Keratinocyte (primary cell): ENCODE results near the gene ZBED4. TPM values are rescaled to one million over a fixed set of nuclear protein-coding genes. Genes with fewer than 3 reads are reported as not detected.

Experiments used
- DNase-seq: peaks from one replicate; pipeline ENCODE4 v3.0.0-alpha.2; 2011; ENCODE audit warnings: low read depth, missing footprints, low spot score
- FAIRE-seq: peaks from 2 replicates; lab custom pipeline; 2011; peaks lifted over from hg19 to GRCh38; lab: Jason Lieb, UNC
- H2AFZ ChIP-seq: 2 replicates; pipeline ENCODE4 v1.6.0; 2012; ENCODE audit warnings: low read length, control low read depth, inconsistent platforms; ENCODE audit not compliant: control insufficient read depth
- H3K27ac ChIP-seq: 2 replicates; pipeline ENCODE4 v1.5.1; 2011; ENCODE audit warnings: low read length; ENCODE audit not compliant: control insufficient read depth, insufficient read depth
- H3K27me3 ChIP-seq: 3 replicates; pipeline ENCODE4 v1.6.0; 2011; ENCODE audit warnings: low read length; ENCODE audit not compliant: control insufficient read depth, insufficient read depth; ENCODE audit errors: extremely low read depth
- H3K36me3 ChIP-seq, 2 experiments: 2 replicates in 1 of 2; 3 replicates in 1 of 2; pipeline ENCODE4 v1.5.1; 2011; ENCODE audit warnings: low read length in 2 of 2, mild to moderate bottlenecking in 1 of 2; ENCODE audit not compliant: control insufficient read depth in 2 of 2, insufficient read depth in 2 of 2; ENCODE audit errors: extremely low read depth in 1 of 2
- H3K4me1 ChIP-seq: 3 replicates; pipeline ENCODE4 v1.5.1; 2011; ENCODE audit warnings: low read length; ENCODE audit not compliant: control insufficient read depth, insufficient read depth; ENCODE audit errors: extremely low read depth
- H3K4me2 ChIP-seq: 3 replicates; pipeline ENCODE4 v1.6.0; 2011; ENCODE audit warnings: low read depth, low read length; ENCODE audit not compliant: control insufficient read depth, insufficient read depth; ENCODE audit errors: extremely low read depth
- H3K4me3 ChIP-seq, 3 experiments: fragments of 200-600 bp in 1 of 3; sonication (generic) in 1 of 3; 2 replicates in 2 of 3; 3 replicates in 1 of 3; pipeline ENCODE4 v1.5.1; 2011 to 2016; ENCODE audit warnings: low read length in 3 of 3, mild to moderate bottlenecking in 3 of 3, control low read depth in 2 of 3, inconsistent platforms in 1 of 3, low read depth in 1 of 3, mixed read lengths in 1 of 3, mixed run types in 1 of 3, moderate library complexity in 1 of 3; ENCODE audit not compliant: control insufficient read depth in 2 of 3, insufficient read depth in 2 of 3; ENCODE audit errors: extremely low read depth in 1 of 3
- H3K79me2 ChIP-seq: 2 replicates; pipeline ENCODE4 v1.6.0; 2012; ENCODE audit warnings: low read length; ENCODE audit not compliant: control insufficient read depth, insufficient read depth
- H3K9ac ChIP-seq: 3 replicates; pipeline ENCODE4 v1.6.0; 2011; ENCODE audit warnings: low read length; ENCODE audit not compliant: control insufficient read depth, insufficient read depth; ENCODE audit errors: extremely low read depth
- H3K9me1 ChIP-seq: 3 replicates; pipeline ENCODE4 v1.6.0; 2011; ENCODE audit warnings: low read length; ENCODE audit not compliant: control insufficient read depth, insufficient read depth; ENCODE audit errors: extremely low read depth
- H3K9me3 ChIP-seq: 2 replicates; pipeline ENCODE4 v1.5.1; 2012; ENCODE audit warnings: low read depth, low read length; ENCODE audit not compliant: control insufficient read depth
- H4K20me1 ChIP-seq: 3 replicates; pipeline ENCODE4 v1.6.0; 2011; ENCODE audit warnings: low read length; ENCODE audit not compliant: control insufficient read depth, insufficient read depth; ENCODE audit errors: extremely low read depth
- EZH2 ChIP-seq: IDR thresholded peaks from one replicate; pipeline ENCODE4 v1.6.1; 2012; ENCODE audit warnings: inconsistent platforms, mild to moderate bottlenecking, low read length, moderate library complexity
- dilution Hi-C: fragments of 300-500 bp; cut with MboI; formaldehyde crosslinking; loops from one replicate; pipeline ENCODE4 v1.7.0; 2020; ENCODE audit warnings: low sequenced_read_pairs; ENCODE audit not compliant: extremely low pct_ligation_motif_present
- polyA plus RNA-seq, 5 experiments: library from polyadenylated mRNA; depleted of rRNA in 3 of 5; stranded (reverse) in 3 of 5; stranded (forward) in 1 of 5; unstranded in 1 of 5; fragments of >200 nt; gene quantifications; 1 replicate in 1 of 5; 2 replicates in 3 of 5; 3 replicates in 1 of 5; pipeline versions ENCODE4 v1.2.1 to v1.2.3, GENCODE V29; 2011 to 2012; ENCODE audit warnings: missing spikeins in 2 of 5, low read depth in 1 of 5, low replicate concordance in 1 of 5
- TF ChIP-seq, protein P1 (sequence below), 3 experiments: IDR thresholded peaks in 1 of 3; conservative IDR thresholded peaks in 1 of 3; optimal IDR thresholded peaks in 1 of 3; 2 replicates in 2 of 3; 3 replicates in 1 of 3; pipeline versions ENCODE3 to v1.5.1; 2011; ENCODE audit warnings: low read length in 3 of 3, mild to moderate bottlenecking in 3 of 3, moderate library complexity in 2 of 3, control low read depth in 1 of 3, inconsistent platforms in 1 of 3; ENCODE audit not compliant: insufficient read depth in 2 of 3; ENCODE audit errors: extremely low read depth in 1 of 3

ZBED4 gene
- polyA plus RNA-seq, 1 donor (not counting 4 experiments of a cell fraction or from before 2014, with no cell fraction given): 7.1 TPM

- no peak for FAIRE-seq
- Histone ChIP-seq H2AFZ (no peak overlapping the region), H3K36me3 (peaks cover 7 to 12% of the 10 kb centered on the region in 2 experiments)
Measured at GRCh38 chr22:49807129-49807528, 46.5 kb upstream of the ZBED4 start.

GRCh38 chr22:49807780-49808708 is 45.6 kb upstream of the ZBED4 start:
- peaks cover 6% of the 10 kb centered on the region for H3K4me1 ChIP-seq
- no peaks in the 10 kb centered on the region for H3K27me3 ChIP-seq
- no peak overlapping the region for H3K27ac ChIP-seq
- FAIRE-seq (no peak), DNase-seq (no peak)
- H3K36me3 ChIP-seq: peaks cover 6 to 17% of the 10 kb centered on the region in 2 experiments
- H3K4me2 ChIP-seq: no peak overlapping the region
- dilution Hi-C loops: no loop called here
- no peak overlapping the region for H3K4me3 ChIP-seq
- peaks cover 99% of the 10 kb centered on the region for H3K79me2 ChIP-seq
- H3K9me1 ChIP-seq: peaks cover 3% of the 10 kb centered on the region
- peaks cover 40% of the 10 kb centered on the region for H4K20me1 ChIP-seq
- H3K9ac ChIP-seq: no peak overlapping the region
- TF ChIP-seq, protein P1, sequence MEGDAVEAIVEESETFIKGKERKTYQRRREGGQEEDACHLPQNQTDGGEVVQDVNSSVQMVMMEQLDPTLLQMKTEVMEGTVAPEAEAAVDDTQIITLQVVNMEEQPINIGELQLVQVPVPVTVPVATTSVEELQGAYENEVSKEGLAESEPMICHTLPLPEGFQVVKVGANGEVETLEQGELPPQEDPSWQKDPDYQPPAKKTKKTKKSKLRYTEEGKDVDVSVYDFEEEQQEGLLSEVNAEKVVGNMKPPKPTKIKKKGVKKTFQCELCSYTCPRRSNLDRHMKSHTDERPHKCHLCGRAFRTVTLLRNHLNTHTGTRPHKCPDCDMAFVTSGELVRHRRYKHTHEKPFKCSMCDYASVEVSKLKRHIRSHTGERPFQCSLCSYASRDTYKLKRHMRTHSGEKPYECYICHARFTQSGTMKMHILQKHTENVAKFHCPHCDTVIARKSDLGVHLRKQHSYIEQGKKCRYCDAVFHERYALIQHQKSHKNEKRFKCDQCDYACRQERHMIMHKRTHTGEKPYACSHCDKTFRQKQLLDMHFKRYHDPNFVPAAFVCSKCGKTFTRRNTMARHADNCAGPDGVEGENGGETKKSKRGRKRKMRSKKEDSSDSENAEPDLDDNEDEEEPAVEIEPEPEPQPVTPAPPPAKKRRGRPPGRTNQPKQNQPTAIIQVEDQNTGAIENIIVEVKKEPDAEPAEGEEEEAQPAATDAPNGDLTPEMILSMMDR (optimal IDR thresholded peaks at IDR 0.05 in 1 of 3, IDR thresholded peaks at IDR 0.05 in 1 of 3, conservative IDR thresholded peaks at IDR 0.05 in 1 of 3; ENCODE audit: extremely low read depth in 1 of 3, insufficient read depth in 2 of 3, low read length in 3 of 3): no peak
- TF ChIP-seq EZH2: no peak
- no peak overlapping the region for H2AFZ ChIP-seq
- H3K9me3 ChIP-seq: no peaks in the 10 kb centered on the region

More at GRCh38 chr22:49807129-49807528, 46.5 kb upstream of the ZBED4 start:
- no peak overlapping the region for H3K4me3 ChIP-seq
- no peaks in the 10 kb centered on the region for H3K27me3 ChIP-seq
- H3K4me2 ChIP-seq: no peak overlapping the region
- H4K20me1 ChIP-seq: peaks cover 40% of the 10 kb centered on the region
- no peaks in the 10 kb centered on the region for H3K9me3 ChIP-seq
- TF ChIP-seq, protein P1 (optimal IDR thresholded peaks at IDR 0.05 in 1 of 3, IDR thresholded peaks at IDR 0.05 in 1 of 3, conservative IDR thresholded peaks at IDR 0.05 in 1 of 3; ENCODE audit: extremely low read depth in 1 of 3, insufficient read depth in 2 of 3, low read length in 3 of 3): no peak
- no peak for TF ChIP-seq EZH2
- H3K9ac ChIP-seq: no peak overlapping the region
- no peak for DNase-seq
- H3K4me1 ChIP-seq: peaks cover 6% of the 10 kb centered on the region
- peaks cover 96% of the 10 kb centered on the region for H3K79me2 ChIP-seq
- dilution Hi-C loops: no loop called here
- peaks cover 3% of the 10 kb centered on the region for H3K9me1 ChIP-seq
- no peak overlapping the region for H3K27ac ChIP-seq
